K562 (cell line): ENCODE data around the gene LPAR2.

ENCODE experiments used
- CTCF ChIP-seq, 3 experiments: IDR thresholded peaks in 2 of 3; conservative IDR thresholded peaks in 1 of 3; 2 replicates each; pipeline ENCODE4 v1.5.1; 2011 to 2012; ENCODE audit warnings: low read length in 3 of 3, mild to moderate bottlenecking in 3 of 3, control low read depth in 2 of 3, improper control_type of control experiment in 1 of 3, inconsistent platforms in 1 of 3, low read depth in 1 of 3, mixed read lengths in 1 of 3, moderate library complexity in 1 of 3; ENCODE audit not compliant: insufficient read depth in 2 of 3
- MAFF ChIP-seq: IDR thresholded peaks from 2 replicates; pipeline ENCODE4 v1.6.1; 2012; ENCODE audit warnings: low read length, improper control_type of control experiment
- NEUROD1 ChIP-seq: fragments of 150-350 bp; IDR thresholded peaks from 2 replicates; pipeline ENCODE4 v1.6.1; 2014; ENCODE audit warnings: borderline replicate concordance, low read length, low read depth; ENCODE audit not compliant: partially characterized antibody
- REST ChIP-seq, 2 experiments: fragments of 450-650 bp; formaldehyde crosslinking in 1 of 2; IDR thresholded peaks; 2 replicates each; pipeline versions ENCODE4 v1.4.0 to v1.6.1; 2014 to 2020; ENCODE audit warnings: mild to moderate bottlenecking in 2 of 2, borderline replicate concordance in 1 of 2, low read depth in 1 of 2
- TCF7 ChIP-seq: sonication (generic); IDR thresholded peaks from 2 replicates; pipeline ENCODE4 v1.6.1; 2016; ENCODE audit warnings: antibody characterized with exemption, borderline replicate concordance
- TSC22D4 ChIP-seq: fragments of 450-650 bp; IDR thresholded peaks from 2 replicates; pipeline ENCODE4 v1.6.1; 2016; ENCODE audit warnings: missing genetic modification characterization, missing biosample characterization, control low read depth
- ZNF274 ChIP-seq: IDR thresholded peaks from 2 replicates; pipeline ENCODE4 v1.6.1; 2011; ENCODE audit warnings: low read depth, mild to moderate bottlenecking, low read length, moderate library complexity, borderline replicate concordance
- ZNF318 ChIP-seq, 2 experiments: fragments of 450-650 bp; IDR thresholded peaks; 2 replicates each; pipeline ENCODE4 v1.6.1; 2016; ENCODE audit warnings: mild to moderate bottlenecking in 2 of 2, borderline replicate concordance in 1 of 2, low read depth in 1 of 2, moderate library complexity in 1 of 2

GRCh38 chr19:19624032-19624570 lies 3.9 kb downstream of the LPAR2 start:
- TF ChIP-seq TSC22D4 (tag) (no peak), CTCF (IDR thresholded peaks at IDR 0.05 in 2 of 3, conservative IDR thresholded peaks at IDR 0.05 in 1 of 3; ENCODE audit: insufficient read depth in 2 of 3, low read depth in 1 of 3, low read length in 3 of 3) (no peak), REST (IDR thresholded peaks at IDR 0.05; ENCODE audit: borderline replicate concordance) (no peak), REST (CRISPR knock-in tag; IDR thresholded peaks at IDR 0.05; ENCODE audit: low read depth) (no peak), MAFF (no peak), NEUROD1 (no peak), ZNF318 (IDR thresholded peaks at IDR 0.05; ENCODE audit: borderline replicate concordance in 1 of 2, low read depth in 1 of 2) (no peak), TCF7 (no peak), ZNF274 (no peak)
